ENCODE measurements around the gene TUBB2A. TPM values are rescaled to one million over a fixed set of nuclear protein-coding genes. Genes with fewer than 3 reads are reported as not detected.

Gene TUBB2A
- total RNA-seq, 1 donor from 2014 or later, result 37.1 TPM

DNA sequence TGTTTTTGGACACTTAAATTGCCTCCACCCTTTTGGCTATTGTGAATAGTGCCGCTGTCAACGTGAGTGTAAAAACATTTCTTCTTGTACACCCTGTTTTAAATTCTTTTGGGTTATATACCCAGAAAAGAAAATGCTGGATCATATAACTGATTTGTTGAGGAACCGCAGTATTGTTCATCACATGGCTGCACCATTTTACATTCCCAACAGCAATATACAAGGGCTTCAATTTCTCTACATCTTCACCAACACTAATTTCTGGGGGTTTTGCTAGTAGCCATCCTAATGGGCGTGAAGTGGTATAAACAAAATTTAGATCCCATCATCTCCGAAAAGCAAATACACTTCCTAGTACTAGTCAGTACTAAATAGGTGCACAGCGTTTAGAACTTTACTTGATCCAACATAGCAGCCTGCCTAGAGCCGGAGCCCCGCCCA lies 39.4 kb downstream of the TUBB2A start:
- Mint-ChIP-seq H3K27ac (peak overlapping the region; percentile 97), H3K4me1 (ENCODE audit: low read depth) (peaks cover 17% of the 10 kb centered on the region)
- TF ChIP-seq, protein P1, sequence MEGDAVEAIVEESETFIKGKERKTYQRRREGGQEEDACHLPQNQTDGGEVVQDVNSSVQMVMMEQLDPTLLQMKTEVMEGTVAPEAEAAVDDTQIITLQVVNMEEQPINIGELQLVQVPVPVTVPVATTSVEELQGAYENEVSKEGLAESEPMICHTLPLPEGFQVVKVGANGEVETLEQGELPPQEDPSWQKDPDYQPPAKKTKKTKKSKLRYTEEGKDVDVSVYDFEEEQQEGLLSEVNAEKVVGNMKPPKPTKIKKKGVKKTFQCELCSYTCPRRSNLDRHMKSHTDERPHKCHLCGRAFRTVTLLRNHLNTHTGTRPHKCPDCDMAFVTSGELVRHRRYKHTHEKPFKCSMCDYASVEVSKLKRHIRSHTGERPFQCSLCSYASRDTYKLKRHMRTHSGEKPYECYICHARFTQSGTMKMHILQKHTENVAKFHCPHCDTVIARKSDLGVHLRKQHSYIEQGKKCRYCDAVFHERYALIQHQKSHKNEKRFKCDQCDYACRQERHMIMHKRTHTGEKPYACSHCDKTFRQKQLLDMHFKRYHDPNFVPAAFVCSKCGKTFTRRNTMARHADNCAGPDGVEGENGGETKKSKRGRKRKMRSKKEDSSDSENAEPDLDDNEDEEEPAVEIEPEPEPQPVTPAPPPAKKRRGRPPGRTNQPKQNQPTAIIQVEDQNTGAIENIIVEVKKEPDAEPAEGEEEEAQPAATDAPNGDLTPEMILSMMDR (IDR thresholded peaks at IDR 0.05; ENCODE audit: unreplicated experiment), result no peak

DNA sequence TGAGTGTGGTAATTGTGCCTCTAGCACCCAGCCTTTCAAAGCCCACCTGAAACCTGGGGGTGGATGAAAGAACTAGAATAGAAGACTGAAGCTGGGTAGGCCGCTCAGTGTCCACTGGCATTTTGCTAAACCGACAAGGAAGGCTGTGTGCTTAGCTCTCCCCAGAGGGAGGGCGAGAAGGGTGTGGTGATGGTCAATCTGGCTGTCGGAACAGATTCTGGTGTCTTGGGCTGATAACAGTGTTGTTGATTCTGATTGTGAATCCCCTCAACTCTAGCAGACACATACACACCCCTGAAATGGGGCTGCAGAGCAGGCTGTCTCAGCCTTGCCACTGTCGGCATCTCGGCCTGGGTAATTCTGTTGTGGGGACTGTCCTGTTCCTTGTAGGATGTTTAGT lies 43.0 kb downstream of the TUBB2A start:
- TF ChIP-seq, protein P1 (IDR thresholded peaks at IDR 0.05; ENCODE audit: unreplicated experiment), result no peak
- Mint-ChIP-seq H3K27ac (no peak overlapping the region), H3K36me3 (ENCODE audit: insufficient read depth) (peaks cover 10% of the 10 kb centered on the region), H3K27me3 (no peaks in the 10 kb centered on the region), H3K4me3 (ENCODE audit: low read depth) (no peak overlapping the region), H3K4me1 (ENCODE audit: low read depth) (peaks cover 8% of the 10 kb centered on the region), H3K9me3 (ENCODE audit: low read depth) (no peaks in the 10 kb centered on the region)
- no peak for DNase-seq (ENCODE audit: low spot score, unreplicated experiment)

More for the DNA sequence above, 39.4 kb downstream of the TUBB2A start:
- H3K9me3 Mint-ChIP-seq (ENCODE audit: low read depth), result no peaks in the 10 kb centered on the region
- peak overlapping the region; percentile 76 for H3K4me3 Mint-ChIP-seq (ENCODE audit: low read depth)
- peaks cover 2% of the 10 kb centered on the region for H3K36me3 Mint-ChIP-seq (ENCODE audit: insufficient read depth)
- no peaks in the 10 kb centered on the region for H3K27me3 Mint-ChIP-seq
- no peak for DNase-seq (ENCODE audit: low spot score, unreplicated experiment)

GRCh38 chr6:3109761-3110160 lies 47.6 kb downstream of the TUBB2A start:
- H3K27ac Mint-ChIP-seq, result peak overlapping the region; percentile 64
- TF ChIP-seq, protein P1 (IDR thresholded peaks at IDR 0.05; ENCODE audit: unreplicated experiment), result no peak
- DNase-seq (ENCODE audit: low spot score, unreplicated experiment), result no peak
- H3K4me1 Mint-ChIP-seq (ENCODE audit: low read depth), result peaks cover 1% of the 10 kb centered on the region
- no peak overlapping the region for H3K4me3 Mint-ChIP-seq (ENCODE audit: low read depth)
- H3K9me3 Mint-ChIP-seq (ENCODE audit: low read depth), result no peaks in the 10 kb centered on the region
- peaks cover 20% of the 10 kb centered on the region for H3K36me3 Mint-ChIP-seq (ENCODE audit: insufficient read depth)
- H3K27me3 Mint-ChIP-seq, result no peaks in the 10 kb centered on the region

DNA sequence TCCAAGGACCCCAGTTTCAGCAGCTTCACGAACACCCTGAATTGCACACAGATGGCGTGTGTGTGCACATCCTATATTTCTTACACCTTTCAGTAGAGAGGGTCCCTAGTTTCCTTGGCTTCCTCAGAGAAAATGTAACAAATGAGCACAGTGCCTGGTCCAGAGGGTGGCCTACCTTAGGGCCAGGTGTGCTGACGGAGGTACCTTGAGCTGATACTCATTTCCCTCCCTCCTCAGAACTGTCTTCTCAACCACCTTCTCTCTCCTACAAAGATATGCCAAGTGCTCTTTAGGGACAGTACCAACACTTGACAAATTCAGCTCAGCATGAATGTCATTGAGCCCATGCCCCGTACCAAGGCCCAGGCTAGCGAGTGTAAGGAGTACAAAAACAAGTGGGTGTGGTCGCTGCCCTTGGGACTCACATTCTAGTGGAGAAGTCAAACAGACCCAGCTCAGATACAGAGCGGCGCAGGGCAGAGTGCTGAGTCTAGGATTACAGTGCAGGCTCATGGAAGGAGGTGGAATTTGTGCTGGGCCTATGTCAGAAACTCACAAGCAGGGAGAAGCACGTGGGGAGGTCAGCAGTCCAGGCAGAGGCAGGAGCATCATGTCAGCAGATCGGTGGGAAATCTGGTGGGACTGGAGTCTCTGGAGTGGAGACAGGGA lies 48.5 kb downstream of the TUBB2A start:
- Mint-ChIP-seq H3K4me1 (ENCODE audit: low read depth) (peaks cover 1% of the 10 kb centered on the region), H3K9me3 (ENCODE audit: low read depth) (no peaks in the 10 kb centered on the region), H3K27ac (no peak overlapping the region), H3K36me3 (ENCODE audit: insufficient read depth) (peaks cover 20% of the 10 kb centered on the region), H3K27me3 (no peaks in the 10 kb centered on the region), H3K4me3 (ENCODE audit: low read depth) (no peak overlapping the region)
- DNase-seq (ENCODE audit: low spot score, unreplicated experiment), result no peak
- TF ChIP-seq, protein P1 (IDR thresholded peaks at IDR 0.05; ENCODE audit: unreplicated experiment), result no peak

Other genes with a start within 250 kb of the TUBB2A start
- 220 and 226 TPM in 2 replicates for gene SERPINB6, start 186.0 kb downstream of the TUBB2A start, total RNA-seq
- gene NQO2, start 157.7 kb downstream of the TUBB2A start, total RNA-seq, result 41.3 and 45.8 TPM in 2 replicates
- gene RIPK1, start 89.0 kb downstream of the TUBB2A start, total RNA-seq, result 15.1 and 15.5 TPM in 2 replicates
- gene BPHL, start 38.8 kb downstream of the TUBB2A start, total RNA-seq, result 68.4 and 69.7 TPM in 2 replicates
- gene TUBB2B, start 70.1 kb upstream of the TUBB2A start, total RNA-seq, result 268 and 276 TPM in 2 replicates
- gene PSMG4, start 101.4 kb upstream of the TUBB2A start, total RNA-seq, result 17.7 and 18.9 TPM in 2 replicates

Measured in progenitor cell of endocrine pancreas (in vitro differentiated cells).